ENCODE results near the gene PRLHR. TPM values are rescaled to one million over a fixed set of nuclear protein-coding genes. Genes with fewer than 3 reads are reported as not detected.

The PRLHR gene
- total RNA-seq, 2 experiments from 2014 or later, result not detected

Other genes with a start within 250 kb of the PRLHR start
- 10 to 100 TPM; 29.8 to 30.1 TPM for gene CACUL1, start 159.3 kb upstream of the PRLHR start, total RNA-seq